K562 (cell line): ENCODE data around the gene ALS2. TPM values are rescaled to one million over a fixed set of nuclear protein-coding genes. Genes with fewer than 3 reads are reported as not detected.

Source experiments
- ATAC-seq: fragments of 200-7000 bp; cut with Tn5 transposase; 3 replicates; pipeline ENCODE4 v1.9.1; 2020; ENCODE audit warnings: moderate library complexity
- BruUV-seq: library from RNA; stranded (reverse); fragments of 400-500 nt; replicated peaks from 2 replicates; lab custom pipeline; 2021; lab: Mats Ljungman, UMichigan
- CTCF ChIA-PET: fragments of 300-600 bp; formaldehyde crosslinking; extraction: SDS; loops from one replicate; lab custom pipeline; 2021; ENCODE audit warnings: low intra/inter-chr PET ratio; lab: Yijun Ruan, JAX
- POLR2A ChIA-PET: fragments of 300-600, 350-650 bp; sonication (Branson Sonifier 250); formaldehyde crosslinking; extraction: SDS; loops from one replicate; lab custom pipeline; 2021; ENCODE audit warnings: antibody characterized with exemption, inconsistent platforms; lab: Yijun Ruan, JAX
- DNase-seq, 4 experiments: peaks; one replicate each; pipeline versions ENCODE4 v3.0.0 to v3.0.0-alpha.2; 2011 to 2018; ENCODE audit warnings: low spot score in 3 of 4, mixed read lengths in 3 of 4; ENCODE audit errors: extremely low read depth in 1 of 4
- FAIRE-seq: peaks from 2 replicates; lab custom pipeline; 2011; peaks lifted over from hg19 to GRCh38; lab: Jason Lieb, UNC
- H2AFZ ChIP-seq: 2 replicates; pipeline ENCODE4 v1.6.0; 2011; ENCODE audit warnings: low read depth, low read length, control low read depth, inconsistent platforms
- H3K27ac ChIP-seq: fragments of 200-600 bp; 3 replicates; pipeline ENCODE4 v1.8.0; 2011; ENCODE audit warnings: low read depth, mild to moderate bottlenecking, control low read depth, inconsistent platforms, low read length, moderate library complexity, mixed read lengths; ENCODE audit errors: extremely low read depth
- H3K27me3 ChIP-seq, 2 experiments: fragments of 300-600 bp in 1 of 2; 2 replicates in 1 of 2; 3 replicates in 1 of 2; pipeline versions ENCODE4 v1.6.0 to v1.8.0; 2011; ENCODE audit warnings: inconsistent platforms in 2 of 2, low read length in 2 of 2, mild to moderate bottlenecking in 1 of 2, mixed read lengths in 1 of 2, moderate library complexity in 1 of 2; ENCODE audit not compliant: control insufficient read depth in 2 of 2, insufficient read depth in 2 of 2
- H3K36me3 ChIP-seq: fragments of 300-600 bp; 3 replicates; pipeline ENCODE4 v1.8.0; 2011; ENCODE audit warnings: mild to moderate bottlenecking, low read length, inconsistent platforms; ENCODE audit not compliant: control insufficient read depth, insufficient read depth
- H3K4me1 ChIP-seq, 2 experiments: fragments of 200-600 bp in 1 of 2; replicated peaks in 1 of 2; 2 replicates in 1 of 2; 3 replicates in 1 of 2; pipeline versions ENCODE4 v1.5.1 to v1.8.0; 2011; ENCODE audit warnings: inconsistent platforms in 2 of 2, low read length in 2 of 2, mild to moderate bottlenecking in 1 of 2, mixed read lengths in 1 of 2, moderate library complexity in 1 of 2; ENCODE audit not compliant: control insufficient read depth in 2 of 2, insufficient read depth in 2 of 2
- H3K4me2 ChIP-seq: 2 replicates; pipeline ENCODE4 v1.6.1; 2011; ENCODE audit warnings: low read length, control low read depth, inconsistent platforms, mixed read lengths; ENCODE audit not compliant: insufficient read depth
- H3K4me3 ChIP-seq: fragments of 200-600 bp; sonication (generic), shearing (Covaris generic); 2 replicates; pipeline ENCODE4 v1.5.1; 2016; ENCODE audit warnings: control low read depth, inconsistent platforms
- H3K79me2 ChIP-seq: fragments of 200-600 bp; 3 replicates; pipeline ENCODE4 v1.8.0; 2011; ENCODE audit warnings: low read length, inconsistent platforms; ENCODE audit not compliant: control insufficient read depth, insufficient read depth
- H3K9ac ChIP-seq, 2 experiments: 2 replicates each; pipeline versions ENCODE4 v1.6.0 to v1.6.1; 2011; ENCODE audit warnings: low read depth in 2 of 2, low read length in 2 of 2, control low read depth in 1 of 2, inconsistent platforms in 1 of 2, mild to moderate bottlenecking in 1 of 2, mixed read lengths in 1 of 2; ENCODE audit not compliant: insufficient read depth in 1 of 2
- H3K9me1 ChIP-seq: one replicate; pipeline ENCODE4 v1.6.0; 2011; ENCODE audit warnings: inconsistent platforms, mild to moderate bottlenecking, low read length, moderate library complexity; ENCODE audit not compliant: control insufficient read depth, insufficient read depth
- H3K9me3 ChIP-seq: replicated peaks from 2 replicates; pipeline ENCODE4 v1.5.1; 2011; ENCODE audit warnings: low read depth, low read length, inconsistent platforms; ENCODE audit not compliant: control insufficient read depth, insufficient read depth
- H4K20me1 ChIP-seq: replicated peaks from 2 replicates; pipeline ENCODE4 v1.6.1; 2011; ENCODE audit warnings: low read length, inconsistent platforms, mixed read lengths; ENCODE audit not compliant: control insufficient read depth, insufficient read depth
- CBFA2T2 ChIP-seq: fragments of 450-650 bp; conservative IDR thresholded peaks from 2 replicates; pipeline ENCODE4 v1.6.1; 2017; ENCODE audit warnings: mild to moderate bottlenecking
- CBX8 ChIP-seq: fragments of 200-600 bp; sonication (generic); IDR thresholded peaks from 2 replicates; pipeline ENCODE4 v1.6.1; 2012; ENCODE audit warnings: borderline replicate concordance, mixed run types, low read depth, mild to moderate bottlenecking, moderate library complexity, mixed read lengths, low read length, control low read depth, inconsistent platforms; ENCODE audit not compliant: poor library complexity, severe bottlenecking; ENCODE audit errors: extremely low read depth
- FOXA1 ChIP-seq: fragments of 450-650 bp; IDR thresholded peaks from 2 replicates; pipeline ENCODE4 v1.6.1; 2016; ENCODE audit warnings: mild to moderate bottlenecking, borderline replicate concordance
- MAFK ChIP-seq: IDR thresholded peaks from 2 replicates; pipeline ENCODE4 v1.6.1; 2011; ENCODE audit warnings: low read length, improper control_type of control experiment
- NR2F6 ChIP-seq: fragments of 450-650 bp; formaldehyde crosslinking; IDR thresholded peaks from 2 replicates; pipeline ENCODE4 v1.4.0; 2020; ENCODE audit warnings: mild to moderate bottlenecking
- POLR3G ChIP-seq: IDR thresholded peaks from 2 replicates; pipeline ENCODE4 v1.6.1; 2011; ENCODE audit not compliant: insufficient read length, insufficient replicate concordance; ENCODE audit errors: extremely low read depth
- SMARCB1 ChIP-seq: IDR thresholded peaks from 2 replicates; pipeline ENCODE4 v1.6.1; 2011; ENCODE audit warnings: improper control_type of control experiment, low read depth; ENCODE audit not compliant: insufficient read length
- TCF3 ChIP-seq: sonication (generic); formaldehyde crosslinking; IDR thresholded peaks from 2 replicates; pipeline ENCODE4 v1.4.0; 2020; ENCODE audit warnings: mild to moderate bottlenecking, missing genetic modification reagents
- XRCC4 ChIP-seq: IDR thresholded peaks from one replicate; pipeline ENCODE4 v1.6.1; 2011; ENCODE audit not compliant: insufficient read depth, insufficient read length; ENCODE audit errors: extremely low read depth
- ZNF274 ChIP-seq: IDR thresholded peaks from 2 replicates; pipeline ENCODE4 v1.6.1; 2011; ENCODE audit warnings: low read depth, mild to moderate bottlenecking, low read length, moderate library complexity, borderline replicate concordance
- WGBS: fragments of 100-300 bp; shearing (Covaris generic); methylation state at CpG from one replicate; pipeline ENCODE4 v1.1.6; 2016; ENCODE audit warnings: low coverage, mixed read lengths; ENCODE audit not compliant: insufficient coverage; ENCODE audit errors: missing lambda C conversion rate; 5-methylcytosine and 5-hydroxymethylcytosine counted together
- in situ Hi-C: fragments of 300-500 bp; cut with MboI; formaldehyde crosslinking; loops from 4 replicates; pipeline ENCODE4 v1.15.0; 2018; ENCODE audit warnings: inconsistent platforms, mixed read lengths
- intact Hi-C: fragments of 100-400 bp; cut with micrococcal nuclease; formaldehyde crosslinking; loops from 2 replicates; pipeline ENCODE4 v1.14.2; 2022
- polyA plus RNA-seq, 8 experiments: library from polyadenylated mRNA; depleted of rRNA in 4 of 8; stranded (reverse) in 5 of 8; unstranded in 3 of 8; fragments of >200 nt; fragmentation: Nextera tagmentation in 2 of 8; fragmentation: Illumina TruSeq in 1 of 8; extraction: Ambion mirVana in 2 of 8; extraction: Trizol in 1 of 8; gene quantifications; 2 replicates each; pipeline versions ENCODE4 v1.2.1 to v1.2.3, GENCODE V29; 2011 to 2014; ENCODE audit warnings: inconsistent platforms in 1 of 8, missing spikeins in 1 of 8
- total RNA-seq, 7 experiments: library from RNA; depleted of rRNA in 6 of 7; stranded (reverse); fragments of >200 nt in 6 of 7; fragmentation: Illumina TruSeq in 2 of 7; extraction: Trizol in 2 of 7; gene quantifications; 2 replicates each; pipeline versions ENCODE4 v1.2.1 to v1.2.3, GENCODE V29; 2011 to 2021; ENCODE audit warnings: low replicate concordance in 1 of 7
- TF ChIP-seq, protein P1 (sequence below): sonication (generic); formaldehyde crosslinking; IDR thresholded peaks from 2 replicates; pipeline ENCODE4 v1.5.0; 2020; ENCODE audit warnings: missing genetic modification reagents
- TF ChIP-seq, protein P2 (sequence below), 2 experiments: fragments of 450-650 bp in 1 of 2; sonication (generic) in 1 of 2; formaldehyde crosslinking in 1 of 2; IDR thresholded peaks in 1 of 2; conservative IDR thresholded peaks in 1 of 2; 2 replicates each; pipeline versions ENCODE4 v1.6.1 to v1.8.1; 2016 to 2023; ENCODE audit warnings: mild to moderate bottlenecking in 2 of 2, moderate library complexity in 2 of 2, inconsistent platforms in 1 of 2, missing genetic modification reagents in 1 of 2
- TF ChIP-seq, protein P3 (sequence below): fragments of 250-450 bp; sonication (Bioruptor Pico); IDR thresholded peaks from 2 replicates; pipeline ENCODE4 v1.8.0; 2021; ENCODE audit warnings: moderate library complexity, mild to moderate bottlenecking, inconsistent platforms

The ALS2 gene
- total and polyA plus RNA-seq, 9 of the 15 experiments (the other 6 are each of a cell fraction or from before 2014, with no cell fraction given) = 5.2 to 17.7 (median 11.6) TPM

DNA sequence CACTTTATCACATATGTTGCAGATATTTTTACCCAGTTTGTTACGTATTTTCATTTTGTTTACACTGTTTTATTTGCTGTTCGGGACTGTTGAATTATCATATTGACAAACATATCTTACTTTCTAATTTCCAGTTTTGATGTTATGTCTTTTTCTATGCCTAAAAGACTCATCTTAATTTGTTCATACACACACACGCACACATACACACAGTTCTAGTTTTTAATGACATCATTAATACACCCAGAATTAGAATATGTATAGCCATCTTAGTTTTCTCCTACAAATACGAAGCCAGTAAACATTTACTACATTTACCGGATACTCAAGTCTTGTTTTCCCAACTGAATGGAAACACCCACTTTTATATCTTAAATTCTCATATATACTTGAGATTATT lies 29.2 kb downstream of the ALS2 start:
- Histone ChIP-seq H3K27me3 (no peaks in the 10 kb centered on the region), H4K20me1 (no peaks in the 10 kb centered on the region), H3K79me2 (no peaks in the 10 kb centered on the region), H3K4me1 (peaks cover 0 to 2% of the 10 kb centered on the region in 2 experiments; a peak in 2 of 5 replicates), H2AFZ (no peak overlapping the region), H3K9ac (no peak overlapping the region), H3K4me3 (no peak overlapping the region), H3K9me1 (no peaks in the 10 kb centered on the region), H3K27ac (no peak overlapping the region), H3K9me3 (no peaks in the 10 kb centered on the region), H3K4me2 (no peak overlapping the region), H3K36me3 (peaks cover 8% of the 10 kb centered on the region; the same call in 1 of the 3 replicates)
- no peak for FAIRE-seq
- no peak for TF ChIP-seq POLR3G
- TF ChIP-seq MAFK = no peak
- TF ChIP-seq, protein P1, sequence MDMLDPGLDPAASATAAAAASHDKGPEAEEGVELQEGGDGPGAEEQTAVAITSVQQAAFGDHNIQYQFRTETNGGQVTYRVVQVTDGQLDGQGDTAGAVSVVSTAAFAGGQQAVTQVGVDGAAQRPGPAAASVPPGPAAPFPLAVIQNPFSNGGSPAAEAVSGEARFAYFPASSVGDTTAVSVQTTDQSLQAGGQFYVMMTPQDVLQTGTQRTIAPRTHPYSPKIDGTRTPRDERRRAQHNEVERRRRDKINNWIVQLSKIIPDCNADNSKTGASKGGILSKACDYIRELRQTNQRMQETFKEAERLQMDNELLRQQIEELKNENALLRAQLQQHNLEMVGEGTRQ = no peak
- TF ChIP-seq ZNF274 = no peak
- TF ChIP-seq XRCC4 = no peak
- TF ChIP-seq CBX8 = no peak
- no peak for TF ChIP-seq FOXA1
- no peak for TF ChIP-seq TCF3 (CRISPR knock-in tag)
- TF ChIP-seq NR2F6 = no peak
- TF ChIP-seq, protein P2, sequence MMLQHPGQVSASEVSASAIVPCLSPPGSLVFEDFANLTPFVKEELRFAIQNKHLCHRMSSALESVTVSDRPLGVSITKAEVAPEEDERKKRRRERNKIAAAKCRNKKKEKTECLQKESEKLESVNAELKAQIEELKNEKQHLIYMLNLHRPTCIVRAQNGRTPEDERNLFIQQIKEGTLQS (IDR thresholded peaks at IDR 0.05) = no peak
- TF ChIP-seq, protein P2 (CRISPR knock-in tag; conservative IDR thresholded peaks at IDR 0.05) = no peak
- TF ChIP-seq CBFA2T2 = no peak
- TF ChIP-seq, protein P3, sequence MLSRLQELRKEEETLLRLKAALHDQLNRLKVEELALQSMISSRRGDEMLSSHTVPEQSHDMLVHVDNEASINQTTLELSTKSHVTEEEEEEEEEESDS (CRISPR knock-in tag) = no peak
- no peak for TF ChIP-seq SMARCB1
- BruUV-seq = no TSS peak
- in situ Hi-C loops = no loop called here
- ChIA-PET POLR2A (no interaction called here), CTCF (no interaction called here)
- no peak for DNase-seq
- ATAC-seq = no peak
- 73% methylated on average over 5 of the region's 5 CpGs for WGBS
- intact Hi-C loops = no loop called here
